ENCODE measurements around the gene SELENOM. TPM values are rescaled to one million over a fixed set of nuclear protein-coding genes. Genes with fewer than 3 reads are reported as not detected.

The SELENOM gene
- total RNA-seq, 1 experiment from 2014 or later: 16.3 TPM

DNA sequence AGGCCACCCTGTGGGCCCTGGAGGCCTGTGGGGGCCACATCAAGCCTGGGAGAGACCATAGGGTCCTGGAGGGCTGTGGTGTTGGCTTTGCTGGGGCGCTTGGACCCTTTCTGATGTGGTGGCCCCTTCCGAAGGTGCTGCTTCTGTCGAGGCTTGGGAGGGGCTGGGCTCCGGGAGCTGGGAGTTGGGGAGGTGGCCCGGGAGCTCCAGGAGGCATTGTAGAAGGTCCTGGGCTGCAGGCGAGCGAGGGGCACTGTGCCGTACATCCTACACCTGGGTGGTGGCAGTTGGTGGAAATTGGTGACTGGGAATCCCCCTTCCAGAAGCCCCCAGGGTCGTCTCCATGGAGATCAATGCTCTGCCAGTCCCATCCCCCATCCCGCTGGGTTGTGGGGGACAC is 30.4 kb upstream of the SELENOM start:
- ChIA-PET CTCF (interaction anchor here (1.1 to 7.3 kb wide), 3 partner anchors 29 to 56 kb away, joined by 3 to 73 read pairs (median 15); partner anchors contain the start of genes SELENOM and SMTN), POLR2A (no interaction called here)
- H3K36me3 Mint-ChIP-seq: peaks cover 23% of the 10 kb centered on the region

GRCh38 chr22:31136711-31137110 is 29.3 kb upstream of the SELENOM start:
- Mint-ChIP-seq H3K36me3 (peaks cover 23% of the 10 kb centered on the region), H3K4me3 (no peak overlapping the region), H3K9me3 (no peaks in the 10 kb centered on the region), H3K27ac (no peak overlapping the region), H3K4me1 (peaks cover 22% of the 10 kb centered on the region), H3K27me3 (ENCODE audit: low read depth) (no peaks in the 10 kb centered on the region)
- no peak for TF ChIP-seq ATF6 (CRISPR knock-in tag; IDR thresholded peaks at IDR 0.05)
- TF ChIP-seq ZBTB21 (CRISPR knock-in tag; IDR thresholded peaks at IDR 0.05; ENCODE audit: borderline replicate concordance): no peak
- TF ChIP-seq, protein P1, sequence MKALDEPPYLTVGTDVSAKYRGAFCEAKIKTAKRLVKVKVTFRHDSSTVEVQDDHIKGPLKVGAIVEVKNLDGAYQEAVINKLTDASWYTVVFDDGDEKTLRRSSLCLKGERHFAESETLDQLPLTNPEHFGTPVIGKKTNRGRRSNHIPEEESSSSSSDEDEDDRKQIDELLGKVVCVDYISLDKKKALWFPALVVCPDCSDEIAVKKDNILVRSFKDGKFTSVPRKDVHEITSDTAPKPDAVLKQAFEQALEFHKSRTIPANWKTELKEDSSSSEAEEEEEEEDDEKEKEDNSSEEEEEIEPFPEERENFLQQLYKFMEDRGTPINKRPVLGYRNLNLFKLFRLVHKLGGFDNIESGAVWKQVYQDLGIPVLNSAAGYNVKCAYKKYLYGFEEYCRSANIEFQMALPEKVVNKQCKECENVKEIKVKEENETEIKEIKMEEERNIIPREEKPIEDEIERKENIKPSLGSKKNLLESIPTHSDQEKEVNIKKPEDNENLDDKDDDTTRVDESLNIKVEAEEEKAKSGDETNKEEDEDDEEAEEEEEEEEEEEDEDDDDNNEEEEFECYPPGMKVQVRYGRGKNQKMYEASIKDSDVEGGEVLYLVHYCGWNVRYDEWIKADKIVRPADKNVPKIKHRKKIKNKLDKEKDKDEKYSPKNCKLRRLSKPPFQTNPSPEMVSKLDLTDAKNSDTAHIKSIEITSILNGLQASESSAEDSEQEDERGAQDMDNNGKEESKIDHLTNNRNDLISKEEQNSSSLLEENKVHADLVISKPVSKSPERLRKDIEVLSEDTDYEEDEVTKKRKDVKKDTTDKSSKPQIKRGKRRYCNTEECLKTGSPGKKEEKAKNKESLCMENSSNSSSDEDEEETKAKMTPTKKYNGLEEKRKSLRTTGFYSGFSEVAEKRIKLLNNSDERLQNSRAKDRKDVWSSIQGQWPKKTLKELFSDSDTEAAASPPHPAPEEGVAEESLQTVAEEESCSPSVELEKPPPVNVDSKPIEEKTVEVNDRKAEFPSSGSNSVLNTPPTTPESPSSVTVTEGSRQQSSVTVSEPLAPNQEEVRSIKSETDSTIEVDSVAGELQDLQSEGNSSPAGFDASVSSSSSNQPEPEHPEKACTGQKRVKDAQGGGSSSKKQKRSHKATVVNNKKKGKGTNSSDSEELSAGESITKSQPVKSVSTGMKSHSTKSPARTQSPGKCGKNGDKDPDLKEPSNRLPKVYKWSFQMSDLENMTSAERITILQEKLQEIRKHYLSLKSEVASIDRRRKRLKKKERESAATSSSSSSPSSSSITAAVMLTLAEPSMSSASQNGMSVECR (CRISPR knock-in tag; IDR thresholded peaks at IDR 0.05; ENCODE audit: borderline replicate concordance): no peak
- ChIA-PET CTCF (interaction anchor here (1.3 kb wide), 1 partner anchor 12 kb away, joined by 3 read pairs; no protein-coding TSS in a partner anchor), POLR2A (no interaction called here)
- DNase-seq (ENCODE audit: low spot score): no peak
- no peak for ATAC-seq

More for the DNA sequence above, 30.4 kb upstream of the SELENOM start:
- no peaks in the 10 kb centered on the region for H3K9me3 Mint-ChIP-seq
- ATAC-seq (no peak), DNase-seq (ENCODE audit: low spot score) (no peak)
- TF ChIP-seq, protein P1 (CRISPR knock-in tag; IDR thresholded peaks at IDR 0.05; ENCODE audit: borderline replicate concordance): no peak
- TF ChIP-seq EMX1 (CRISPR knock-in tag; IDR thresholded peaks at IDR 0.05) (no peak), MAX (CRISPR knock-in tag; IDR thresholded peaks at IDR 0.05) (no peak), MYBL2 (CRISPR knock-in tag; IDR thresholded peaks at IDR 0.05) (no peak), FOXP1 (CRISPR knock-in tag; IDR thresholded peaks at IDR 0.05; ENCODE audit: borderline replicate concordance) (no peak), RORB (CRISPR knock-in tag; IDR thresholded peaks at IDR 0.05) (no peak), CDX4 (CRISPR knock-in tag; IDR thresholded peaks at IDR 0.05; ENCODE audit: borderline replicate concordance) (no peak), ZNF263 (CRISPR knock-in tag; IDR thresholded peaks at IDR 0.05; ENCODE audit: low read depth) (no peak)
- TF ChIP-seq, protein P2, sequence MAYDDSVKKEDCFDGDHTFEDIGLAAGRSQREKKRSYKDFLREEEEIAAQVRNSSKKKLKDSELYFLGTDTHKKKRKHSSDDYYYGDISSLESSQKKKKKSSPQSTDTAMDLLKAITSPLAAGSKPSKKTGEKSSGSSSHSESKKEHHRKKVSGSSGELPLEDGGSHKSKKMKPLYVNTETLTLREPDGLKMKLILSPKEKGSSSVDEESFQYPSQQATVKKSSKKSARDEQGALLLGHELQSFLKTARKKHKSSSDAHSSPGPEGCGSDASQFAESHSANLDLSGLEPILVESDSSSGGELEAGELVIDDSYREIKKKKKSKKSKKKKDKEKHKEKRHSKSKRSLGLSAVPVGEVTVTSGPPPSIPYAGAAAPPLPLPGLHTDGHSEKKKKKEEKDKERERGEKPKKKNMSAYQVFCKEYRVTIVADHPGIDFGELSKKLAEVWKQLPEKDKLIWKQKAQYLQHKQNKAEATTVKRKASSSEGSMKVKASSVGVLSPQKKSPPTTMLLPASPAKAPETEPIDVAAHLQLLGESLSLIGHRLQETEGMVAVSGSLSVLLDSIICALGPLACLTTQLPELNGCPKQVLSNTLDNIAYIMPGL (CRISPR knock-in tag; IDR thresholded peaks at IDR 0.05): no peak
- H3K4me1 Mint-ChIP-seq: peaks cover 22% of the 10 kb centered on the region
- no peaks in the 10 kb centered on the region; the same call in 1 of the 2 replicates for H3K27me3 Mint-ChIP-seq (ENCODE audit: low read depth)
- no peak overlapping the region for H3K4me3 Mint-ChIP-seq
- no peak overlapping the region for H3K27ac Mint-ChIP-seq
